Smooth muscle cell (in vitro differentiated cells): ENCODE results near the gene SGSM1. TPM values are rescaled to one million over a fixed set of nuclear protein-coding genes. Genes with fewer than 3 reads are reported as not detected.

Experiments
- DNase-seq: peaks from one replicate; lab custom pipeline; 2025; ENCODE audit not compliant: unreplicated experiment; lab: John Stamatoyannopoulos, UW
- H2AFZ ChIP-seq: fragments of 200-600 bp; sonication (generic); 2 replicates; pipeline ENCODE4 v1.6.0; 2016; ENCODE audit warnings: antibody characterized with exemption, low read depth, mild to moderate bottlenecking
- H3F3A ChIP-seq: fragments of 200-600 bp; sonication (generic); 2 replicates; pipeline ENCODE4 v1.6.0; 2017; ENCODE audit warnings: antibody characterized with exemption, low read depth
- H3K27ac ChIP-seq: fragments of 200-600 bp; sonication (generic); 2 replicates; pipeline ENCODE4 v1.5.1; 2016; ENCODE audit warnings: low read depth, mild to moderate bottlenecking
- H3K27me3 ChIP-seq: fragments of 200-600 bp; sonication (generic); 2 replicates; pipeline ENCODE4 v1.6.1; 2016; ENCODE audit warnings: low read depth, mild to moderate bottlenecking
- H3K36me3 ChIP-seq: fragments of 200-600 bp; sonication (generic); 2 replicates; pipeline ENCODE4 v1.5.1; 2016; ENCODE audit warnings: low read depth
- H3K4me1 ChIP-seq: fragments of 200-600 bp; sonication (generic); 2 replicates; pipeline ENCODE4 v1.5.1; 2016; ENCODE audit warnings: low read depth
- H3K4me2 ChIP-seq: fragments of 200-600 bp; sonication (generic); 2 replicates; pipeline ENCODE4 v1.6.0; 2016; ENCODE audit warnings: mild to moderate bottlenecking
- H3K4me3 ChIP-seq: fragments of 200-600 bp; sonication (generic); 2 replicates; pipeline ENCODE4 v1.5.1; 2016; ENCODE audit warnings: mild to moderate bottlenecking
- H3K79me2 ChIP-seq: fragments of 200-600 bp; sonication (generic); 2 replicates; pipeline ENCODE4 v1.6.0; 2016; ENCODE audit warnings: low read depth, mild to moderate bottlenecking
- H3K9ac ChIP-seq: fragments of 200-600 bp; sonication (generic); 2 replicates; pipeline ENCODE4 v1.6.0; 2016; ENCODE audit warnings: low read depth
- H3K9me3 ChIP-seq: fragments of 200-600 bp; sonication (generic); replicated peaks from 2 replicates; pipeline ENCODE4 v1.5.1; 2016; ENCODE audit warnings: low read depth
- H4K20me1 ChIP-seq: fragments of 200-600 bp; sonication (generic); 2 replicates; pipeline ENCODE4 v1.6.0; 2016; ENCODE audit warnings: low read depth
- CTCF ChIP-seq: fragments of 200-600 bp; sonication (generic); IDR thresholded peaks from 2 replicates; pipeline ENCODE4 v1.5.1; 2017; ENCODE audit warnings: borderline replicate concordance, mild to moderate bottlenecking, antibody characterized with exemption; ENCODE audit not compliant: insufficient read depth, poor library complexity, severe bottlenecking
- WGBS: methylation state at CpG from one replicate; pipeline ENCODE4 v1.1.7; 2016; ENCODE audit warnings: low lambda C conversion rate; 5-methylcytosine and 5-hydroxymethylcytosine counted together
- polyA plus RNA-seq: library from polyadenylated mRNA; unstranded; fragments of >200 nt; fragmentation: Nextera tagmentation; extraction: Ambion mirVana; gene quantifications from 2 replicates; pipeline ENCODE4 v1.2.1, GENCODE V29; 2016
- total RNA-seq: library from RNA; depleted of rRNA; stranded (reverse); fragments of >200 nt; gene quantifications from 2 replicates; pipeline ENCODE4 v1.2.3, GENCODE V29; 2014

SGSM1 gene
- total and polyA plus RNA-seq, 2 experiments from 2014 or later: 0.18 TPM; not detected in 1

GRCh38 chr22:24944217-24944937, 138.4 kb downstream of the SGSM1 start:
- Histone ChIP-seq H3K79me2 (no peaks in the 10 kb centered on the region), H3K4me1 (no peaks in the 10 kb centered on the region), H3K9me3 (no peaks in the 10 kb centered on the region), H2AFZ (no peak overlapping the region), H3K27me3 (no peaks in the 10 kb centered on the region), H3K4me3 (no peak overlapping the region), H3K27ac (no peak overlapping the region), H3K9ac (no peak overlapping the region), H3K4me2 (no peak overlapping the region), H3K36me3 (no peaks in the 10 kb centered on the region), H4K20me1 (no peaks in the 10 kb centered on the region), H3F3A (no peaks in the 10 kb centered on the region)
- no peak for DNase-seq
- TF ChIP-seq CTCF: no peak
- WGBS: 93% methylated on average over 10 of the region's 10 CpGs

GRCh38 chr22:24945430-24945829, 139.4 kb downstream of the SGSM1 start:
- Histone ChIP-seq H3K9me3 (no peaks in the 10 kb centered on the region), H3K27ac (no peak overlapping the region), H3K9ac (no peak overlapping the region), H3K27me3 (no peaks in the 10 kb centered on the region), H3K4me3 (no peak overlapping the region), H3K4me2 (no peak overlapping the region), H3F3A (no peaks in the 10 kb centered on the region), H4K20me1 (no peaks in the 10 kb centered on the region), H3K4me1 (no peaks in the 10 kb centered on the region), H2AFZ (no peak overlapping the region), H3K36me3 (no peaks in the 10 kb centered on the region), H3K79me2 (no peaks in the 10 kb centered on the region)
- WGBS: 77% methylated on average over 4 of the region's 4 CpGs
- no peak for TF ChIP-seq CTCF
- no peak for DNase-seq

GRCh38 chr22:24947383-24947782, 141.4 kb downstream of the SGSM1 start:
- Histone ChIP-seq H3K27me3 (no peaks in the 10 kb centered on the region), H4K20me1 (no peaks in the 10 kb centered on the region), H3K4me2 (no peak overlapping the region), H3K9ac (no peak overlapping the region), H3K4me3 (no peak overlapping the region), H3K27ac (no peak overlapping the region), H3K4me1 (no peaks in the 10 kb centered on the region), H2AFZ (no peak overlapping the region), H3K9me3 (no peaks in the 10 kb centered on the region), H3K79me2 (no peaks in the 10 kb centered on the region), H3K36me3 (no peaks in the 10 kb centered on the region), H3F3A (no peaks in the 10 kb centered on the region)
- WGBS: 91% methylated on average over 2 of the region's 7 CpGs
- TF ChIP-seq CTCF: no peak
- DNase-seq: no peak

- DNase-seq: no peak
- Histone ChIP-seq H4K20me1 (no peaks in the 10 kb centered on the region), H3K79me2 (no peaks in the 10 kb centered on the region), H3K9me3 (no peaks in the 10 kb centered on the region), H3K4me2 (no peak overlapping the region), H3K27me3 (no peaks in the 10 kb centered on the region), H3K9ac (no peak overlapping the region), H3K4me1 (no peaks in the 10 kb centered on the region), H3K27ac (no peak overlapping the region), H2AFZ (no peak overlapping the region), H3K4me3 (no peak overlapping the region), H3F3A (peaks cover 1% of the 10 kb centered on the region), H3K36me3 (no peaks in the 10 kb centered on the region)
- no peak for TF ChIP-seq CTCF
- 73% methylated on average over 12 of the region's 12 CpGs for WGBS
These were observed 141.9 kb downstream of the SGSM1 start for GRCh38 chr22:24947881-24948280.
